Stimulated activated naive CD8-positive, alpha-beta T cell treated with anti-CD3 and anti-CD28 coated beads, Interleukin-15, amount 100 ng/mL, for 72 hours (primary cell): ENCODE measurements around the gene EHD4.

Experiments
- ATAC-seq: fragments of 150-1000 bp; cut with Tn5 transposase; 2 replicates; pipeline ENCODE4 v1.10.0; 2021; ENCODE audit warnings: mild to moderate bottlenecking, moderate library complexity
- DNase-seq, 2 donors: peaks; one replicate each; pipeline ENCODE4 v3.0.0; 2021 to 2022
- H3K27ac Mint-ChIP-seq, 2 donors: one replicate each; pipeline ENCODE4 v1.8.0; 2022; ENCODE audit warnings: mild to moderate bottlenecking in 2 of 2, mixed read lengths in 2 of 2, moderate library complexity in 2 of 2
- H3K27me3 Mint-ChIP-seq: one replicate; pipeline ENCODE4 v1.8.0; 2022; ENCODE audit warnings: mixed read lengths
- H3K4me1 Mint-ChIP-seq: one replicate; pipeline ENCODE4 v1.8.0; 2022; ENCODE audit warnings: mild to moderate bottlenecking, mixed read lengths
- H3K4me3 Mint-ChIP-seq, 2 donors: one replicate each; pipeline ENCODE4 v1.8.0; 2022; ENCODE audit warnings: mild to moderate bottlenecking in 2 of 2, mixed read lengths in 2 of 2, moderate library complexity in 1 of 2
- H3K9me3 Mint-ChIP-seq, 2 donors: one replicate each; pipeline ENCODE4 v1.8.0; 2022; ENCODE audit warnings: mixed read lengths in 2 of 2

The EHD4 gene

DNA sequence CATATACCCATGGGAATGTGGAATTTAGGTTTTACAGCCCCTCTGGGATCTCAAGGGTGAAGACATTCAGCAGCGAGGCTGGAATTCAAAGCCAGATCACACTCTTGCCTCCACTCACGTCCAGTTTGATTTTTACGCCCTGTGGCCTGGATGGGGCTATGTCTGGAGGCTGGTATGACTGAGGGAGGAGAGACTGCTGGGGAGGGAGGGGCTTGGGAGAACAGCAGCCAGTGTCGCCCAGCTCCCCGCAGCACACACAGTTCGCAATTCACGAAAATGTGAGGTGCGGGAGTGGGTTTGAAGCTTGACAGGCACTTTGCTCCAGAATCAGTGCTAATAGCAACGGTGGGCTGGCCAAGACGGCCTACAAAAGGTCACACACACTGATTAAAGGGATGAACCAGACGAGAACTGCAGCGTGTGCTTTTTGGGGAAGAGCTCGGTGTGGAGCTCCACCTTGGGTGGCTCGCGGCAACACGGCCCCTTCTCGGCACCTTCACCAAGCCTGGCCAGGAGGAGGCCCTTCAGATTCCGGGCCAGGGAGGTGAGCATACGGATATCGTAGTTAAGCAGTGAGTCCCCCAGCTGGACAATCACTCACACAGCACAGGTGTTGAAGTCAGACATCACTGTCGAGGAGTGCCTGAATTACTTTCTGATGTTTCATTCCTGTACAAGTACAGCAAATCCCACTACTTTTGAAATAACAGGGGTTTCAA, 16.4 kb downstream of the EHD4 start:
- no peak for DNase-seq
- Mint-ChIP-seq H3K4me3 (no peak overlapping the region), H3K27ac (no peak overlapping the region), H3K9me3 (no peaks in the 10 kb centered on the region), H3K4me1 (peaks cover 17% of the 10 kb centered on the region), H3K27me3 (no peaks in the 10 kb centered on the region)
- ATAC-seq, result no peak

DNA sequence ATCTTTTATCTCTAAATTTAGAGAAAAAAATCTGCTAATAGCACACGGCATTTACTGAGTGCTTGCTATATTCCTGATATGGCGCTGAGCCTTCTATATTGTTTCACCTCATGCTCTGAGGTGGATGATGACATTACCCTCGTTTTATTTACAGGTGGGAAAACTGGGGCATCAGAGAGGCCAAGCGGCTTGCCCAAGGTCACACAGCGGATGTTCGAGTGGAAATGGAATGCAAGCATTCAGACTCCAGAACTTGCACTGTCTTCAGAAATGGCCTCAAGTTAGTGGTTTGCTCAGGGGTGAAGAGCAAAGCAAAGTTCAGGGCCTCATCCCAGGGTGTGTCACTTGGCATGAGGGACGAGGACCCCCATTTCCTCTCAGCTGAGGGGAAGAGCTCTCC, 17.3 kb downstream of the EHD4 start:
- Mint-ChIP-seq H3K4me1 (peaks cover 17% of the 10 kb centered on the region), H3K27ac (no peak overlapping the region), H3K27me3 (no peaks in the 10 kb centered on the region), H3K4me3 (no peak overlapping the region), H3K9me3 (no peaks in the 10 kb centered on the region)
- DNase-seq, result no peak
- no peak for ATAC-seq

DNA sequence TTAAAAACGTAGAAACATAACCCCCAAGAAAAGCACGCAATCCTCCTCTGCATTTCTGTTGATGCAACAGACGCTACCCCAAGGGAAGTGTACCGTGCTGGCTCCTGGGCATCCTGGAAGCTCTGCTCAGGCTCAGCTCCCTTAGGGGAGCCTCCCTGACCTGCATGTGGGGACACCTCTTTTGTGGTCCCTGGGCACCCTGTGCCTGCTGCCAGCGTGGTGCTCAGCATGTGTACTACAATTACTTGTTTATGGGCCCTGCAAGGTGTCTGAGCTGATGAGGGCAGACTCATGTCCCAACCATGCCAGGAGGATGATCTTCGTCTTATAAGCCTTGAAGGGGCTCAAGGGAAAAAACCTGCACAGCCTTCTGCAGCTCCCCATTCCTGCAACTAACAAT, 18.3 kb downstream of the EHD4 start:
- H3K27ac Mint-ChIP-seq, result no peak overlapping the region
- H3K4me1 Mint-ChIP-seq, result peaks cover 17% of the 10 kb centered on the region
- no peaks in the 10 kb centered on the region for H3K27me3 Mint-ChIP-seq
- no peak overlapping the region for H3K4me3 Mint-ChIP-seq
- ATAC-seq (no peak), DNase-seq (no peak)
- no peaks in the 10 kb centered on the region for H3K9me3 Mint-ChIP-seq

DNA sequence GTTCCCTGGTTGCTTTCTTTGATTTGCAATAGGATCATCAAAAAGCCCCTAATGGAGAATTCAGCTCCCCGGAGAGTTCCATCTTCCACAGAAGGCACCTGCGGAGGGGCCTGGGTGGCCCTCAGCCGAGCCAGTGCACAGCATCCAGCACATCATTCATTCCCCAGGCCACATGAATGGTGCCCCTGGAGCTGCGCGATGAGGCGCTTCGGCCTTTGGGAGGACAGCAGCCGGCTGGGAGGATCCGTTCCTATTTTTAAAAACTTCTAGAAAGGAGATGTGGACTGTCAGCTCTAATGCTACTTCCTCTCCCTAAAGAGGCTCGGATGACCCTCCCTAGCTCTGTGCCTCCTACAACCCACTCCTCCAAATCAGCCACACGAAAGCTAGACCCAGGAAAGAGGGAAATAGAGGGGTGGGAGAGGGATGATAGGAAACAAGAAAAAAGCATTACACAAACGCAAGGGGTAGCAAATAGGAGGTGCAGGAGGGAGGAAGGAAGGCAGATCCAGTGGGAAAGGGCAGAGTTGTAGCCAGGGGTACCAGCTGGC, 20.3 kb downstream of the EHD4 start:
- H3K4me3 Mint-ChIP-seq, result no peak overlapping the region
- H3K27me3 Mint-ChIP-seq, result no peaks in the 10 kb centered on the region
- no peak for ATAC-seq
- no peaks in the 10 kb centered on the region for H3K9me3 Mint-ChIP-seq
- peaks cover 4% of the 10 kb centered on the region for H3K4me1 Mint-ChIP-seq
- peak overlapping the region in 1 of 2 donors; percentile 48 for H3K27ac Mint-ChIP-seq
- DNase-seq, result no peak

DNA sequence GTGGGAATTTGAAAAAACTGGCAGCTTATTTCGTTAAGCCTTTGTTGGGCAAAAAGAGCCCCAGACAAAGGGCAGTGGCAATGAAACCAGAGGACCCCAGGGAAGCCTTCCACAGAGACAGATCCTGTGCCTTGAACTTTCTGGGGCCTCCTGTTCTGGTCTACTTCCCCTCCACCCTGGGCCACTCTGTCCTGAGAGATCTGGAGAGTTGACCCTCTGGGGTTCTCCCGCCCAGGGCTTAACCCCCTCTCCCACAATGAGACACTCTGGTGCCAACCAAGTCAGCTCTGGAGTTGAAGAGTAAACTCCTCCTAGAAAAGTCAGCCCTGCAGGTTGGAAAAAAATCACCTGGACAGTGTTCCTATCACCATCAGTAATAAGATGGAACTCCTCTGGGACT, 20.8 kb downstream of the EHD4 start:
- no peaks in the 10 kb centered on the region for H3K27me3 Mint-ChIP-seq
- no peaks in the 10 kb centered on the region for H3K9me3 Mint-ChIP-seq
- peak overlapping the region in 1 of 2 donors; percentile 48 for H3K27ac Mint-ChIP-seq
- ATAC-seq, result no peak
- DNase-seq, result no peak
- no peaks in the 10 kb centered on the region for H3K4me1 Mint-ChIP-seq
- no peak overlapping the region for H3K4me3 Mint-ChIP-seq

DNA sequence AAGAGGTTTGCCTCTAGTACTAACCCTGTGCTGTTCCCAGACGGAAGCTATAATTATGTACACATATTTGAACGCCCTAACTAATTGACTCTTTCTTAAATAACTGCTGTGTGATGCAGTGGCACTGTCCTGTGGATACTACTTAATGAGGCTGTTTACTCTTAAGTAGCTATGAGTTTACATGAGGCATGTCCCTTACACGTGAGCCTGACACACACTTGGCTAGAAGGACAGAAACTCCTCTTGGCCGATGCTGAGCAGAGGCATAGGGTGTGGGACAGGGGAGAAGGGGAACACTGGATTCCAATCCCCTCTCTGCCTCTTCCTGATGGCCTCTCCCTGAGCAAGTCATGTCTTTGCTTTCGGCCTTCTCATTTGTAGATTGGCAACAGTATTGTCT, 21.9 kb downstream of the EHD4 start:
- H3K4me3 Mint-ChIP-seq, result no peak overlapping the region
- H3K27me3 Mint-ChIP-seq, result no peaks in the 10 kb centered on the region
- no peak for DNase-seq
- no peaks in the 10 kb centered on the region for H3K4me1 Mint-ChIP-seq
- no peaks in the 10 kb centered on the region for H3K9me3 Mint-ChIP-seq
- peak overlapping the region in 1 of 2 donors; percentile 57 for H3K27ac Mint-ChIP-seq
- no peak for ATAC-seq

DNA sequence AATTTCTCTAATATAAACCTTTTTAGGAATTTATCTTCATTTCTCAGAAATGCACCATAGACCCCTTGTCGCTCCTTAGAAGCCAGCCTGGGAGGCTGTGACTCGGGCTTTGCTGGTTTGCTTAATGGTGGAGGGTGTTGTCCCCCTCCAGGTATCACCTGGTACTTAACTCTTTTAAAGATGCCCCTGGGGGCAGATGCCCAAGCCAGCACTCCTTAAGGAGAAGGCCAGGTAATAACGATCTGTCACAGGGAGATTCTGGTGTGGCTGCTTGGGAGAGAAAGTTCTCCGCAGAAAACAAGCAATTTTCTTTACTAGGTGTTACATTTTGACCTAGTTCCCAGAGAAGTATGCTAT, 22.3 kb downstream of the EHD4 start:
- Mint-ChIP-seq H3K27me3 (no peaks in the 10 kb centered on the region), H3K27ac (no peak overlapping the region), H3K9me3 (no peaks in the 10 kb centered on the region), H3K4me1 (no peaks in the 10 kb centered on the region), H3K4me3 (no peak overlapping the region)
- DNase-seq, result no peak
- no peak for ATAC-seq

DNA sequence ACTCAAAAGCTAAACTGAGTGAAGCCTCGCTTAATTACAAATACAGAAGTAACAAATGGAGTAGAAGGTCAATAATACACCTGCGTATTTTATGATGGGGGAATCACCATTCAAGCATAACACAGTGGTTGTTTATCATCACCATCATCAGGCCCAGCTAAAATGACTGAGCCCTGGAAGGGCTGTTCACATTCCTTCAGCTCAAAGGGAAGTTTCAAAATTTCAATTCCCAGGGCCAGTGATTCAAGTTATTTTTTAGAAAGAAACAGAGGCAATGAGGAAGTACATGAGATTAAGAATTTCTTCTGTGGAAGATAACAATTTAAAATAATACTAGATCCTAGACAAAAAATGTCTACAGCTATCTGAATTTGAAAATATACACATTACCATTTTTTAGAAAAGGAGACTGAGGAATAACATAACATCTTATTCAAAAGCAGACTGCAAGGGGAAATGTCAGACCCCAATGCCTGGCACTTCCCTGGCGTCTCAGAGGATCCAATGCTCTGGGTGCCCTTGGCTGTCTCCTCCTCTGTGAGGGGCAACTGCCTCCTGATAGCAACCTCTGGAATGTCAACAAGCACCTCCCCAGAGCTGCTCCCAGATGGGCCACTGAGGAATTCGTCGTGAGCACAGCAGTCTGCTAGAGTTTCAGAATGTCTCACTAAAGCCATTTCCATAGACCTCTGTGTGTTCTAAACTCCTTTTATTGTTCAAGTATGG, 22.8 kb downstream of the EHD4 start:
- no peak overlapping the region for H3K27ac Mint-ChIP-seq

DNA sequence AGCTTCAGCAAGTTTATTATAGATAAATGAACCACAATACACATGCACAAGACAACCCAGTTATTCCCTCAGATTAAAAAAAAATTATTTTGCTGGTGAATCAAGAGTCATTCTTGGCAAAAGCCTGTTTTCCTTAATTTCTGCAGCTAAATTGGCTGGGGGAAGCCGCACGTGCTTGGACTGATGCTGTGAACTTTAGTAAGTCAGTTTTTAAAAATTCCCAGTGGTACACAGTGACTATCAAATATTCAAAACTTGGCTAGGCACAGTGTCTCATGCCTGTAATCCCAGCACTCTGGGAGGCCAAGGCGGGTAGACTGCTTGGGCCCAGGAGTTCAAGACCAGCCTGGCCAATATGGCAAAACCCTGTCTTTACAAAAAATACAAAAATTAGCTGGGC, 23.9 kb downstream of the EHD4 start:
- no peaks in the 10 kb centered on the region for H3K9me3 Mint-ChIP-seq
- no peak overlapping the region for H3K4me3 Mint-ChIP-seq
- DNase-seq, result no peak
- H3K4me1 Mint-ChIP-seq, result no peaks in the 10 kb centered on the region
- no peak overlapping the region for H3K27ac Mint-ChIP-seq
- ATAC-seq, result no peak
- no peaks in the 10 kb centered on the region for H3K27me3 Mint-ChIP-seq

More for the DNA sequence above, 22.8 kb downstream of the EHD4 start:
- Mint-ChIP-seq H3K4me1 (no peaks in the 10 kb centered on the region), H3K9me3 (no peaks in the 10 kb centered on the region), H3K27me3 (no peaks in the 10 kb centered on the region), H3K4me3 (no peak overlapping the region)
- DNase-seq (no peak), ATAC-seq (no peak)

DNA sequence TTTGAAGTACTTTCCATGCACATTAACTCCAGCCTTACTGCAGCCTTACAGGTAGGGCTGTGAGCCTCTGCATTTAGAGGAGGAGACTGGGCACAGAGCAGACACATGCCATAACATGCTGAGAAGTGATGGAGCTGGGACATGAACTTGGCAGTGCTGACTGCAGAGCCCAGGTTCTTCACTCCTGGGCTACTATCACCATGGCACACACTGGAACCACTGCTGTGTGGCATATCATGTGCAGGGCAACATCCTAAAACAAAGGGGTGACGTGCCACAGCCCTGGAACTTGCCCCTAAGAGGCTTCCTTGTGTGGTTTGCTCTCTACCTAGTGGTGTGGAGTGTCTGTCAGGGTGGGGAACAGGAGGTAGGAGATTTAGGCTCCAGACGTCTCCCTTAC, 25.4 kb downstream of the EHD4 start:
- Mint-ChIP-seq H3K4me3 (no peak overlapping the region), H3K27me3 (no peaks in the 10 kb centered on the region), H3K4me1 (no peaks in the 10 kb centered on the region), H3K27ac (no peak overlapping the region), H3K9me3 (no peaks in the 10 kb centered on the region)
- ATAC-seq, result no peak
- no peak for DNase-seq

DNA sequence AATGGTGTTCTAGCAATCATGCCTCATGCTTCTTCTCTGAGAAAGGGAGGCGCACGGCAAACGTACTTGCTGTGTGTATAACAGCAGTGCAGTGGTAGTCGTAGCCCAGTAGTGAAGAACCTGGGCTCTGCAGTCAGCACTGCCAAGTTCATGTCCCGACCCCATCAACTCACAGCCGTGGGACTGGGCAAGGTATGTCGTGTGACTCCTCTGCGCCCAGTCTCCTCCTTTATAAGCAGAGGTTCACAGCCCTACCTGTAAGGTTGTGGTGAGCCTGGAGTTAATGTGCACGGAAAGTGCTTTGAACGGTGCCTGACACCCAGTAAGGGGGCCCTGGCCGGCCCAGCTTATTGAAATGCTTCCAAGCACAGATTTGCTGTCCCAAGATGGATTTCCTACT, 26.6 kb downstream of the EHD4 start:
- Mint-ChIP-seq H3K27ac (no peak overlapping the region), H3K9me3 (no peaks in the 10 kb centered on the region), H3K4me3 (no peak overlapping the region), H3K27me3 (no peaks in the 10 kb centered on the region), H3K4me1 (peaks cover 6% of the 10 kb centered on the region)
- no peak for DNase-seq
- ATAC-seq, result no peak

DNA sequence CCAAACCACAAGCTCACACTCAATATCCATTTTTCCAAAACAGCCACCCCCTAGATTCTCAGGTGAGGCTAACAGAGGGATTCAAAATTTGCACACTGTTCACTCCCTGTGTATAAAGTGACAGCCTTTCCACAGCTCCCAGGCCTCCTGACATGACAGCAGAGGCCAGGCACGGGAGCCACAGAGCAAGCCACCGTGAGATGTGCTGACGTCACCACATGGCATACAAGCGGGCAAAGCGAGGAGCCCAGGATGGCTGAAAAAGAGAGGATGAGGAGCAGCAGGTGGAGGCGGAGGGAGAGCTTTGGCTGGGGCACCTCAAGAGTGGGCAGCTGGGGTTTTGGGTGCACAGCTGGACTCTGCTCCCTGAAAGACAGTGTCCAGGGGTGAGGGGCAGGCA, 27.1 kb downstream of the EHD4 start:
- ATAC-seq (no peak), DNase-seq (no peak)
- Mint-ChIP-seq H3K4me1 (peaks cover 11% of the 10 kb centered on the region), H3K27me3 (no peaks in the 10 kb centered on the region), H3K27ac (peak overlapping the region in 1 of 2 donors; percentile 65), H3K4me3 (no peak overlapping the region), H3K9me3 (no peaks in the 10 kb centered on the region)

DNA sequence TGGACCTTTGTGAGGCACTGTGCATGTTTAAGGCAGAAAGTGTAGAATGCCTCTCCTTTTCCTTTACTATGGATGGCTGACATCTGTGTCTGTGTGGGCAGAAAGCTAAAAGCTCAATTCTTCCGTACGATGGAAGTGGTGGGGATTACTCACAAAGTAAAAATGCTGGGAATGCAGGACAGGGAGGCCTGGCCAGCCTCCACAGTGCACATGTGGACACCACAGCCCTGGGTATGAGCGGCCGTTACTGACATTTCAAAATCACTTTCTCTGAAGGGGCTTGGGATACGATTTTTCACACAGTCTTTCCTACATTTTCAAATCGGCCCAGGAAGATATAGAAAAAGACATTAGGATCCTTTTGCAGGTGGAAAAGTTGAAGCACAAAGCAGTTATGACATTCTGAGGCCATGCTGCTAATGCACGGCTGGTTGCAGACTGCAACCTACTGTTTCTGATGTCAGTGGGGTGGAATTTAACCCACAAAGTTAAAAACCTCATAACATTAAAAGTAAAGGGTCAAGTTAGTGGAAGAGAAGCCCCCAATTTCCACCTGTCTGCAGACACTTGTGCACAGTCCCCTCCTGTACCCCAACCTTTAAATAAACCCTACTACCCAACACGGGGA, 27.9 kb downstream of the EHD4 start:
- Mint-ChIP-seq H3K27ac (peak overlapping the region in 1 of 2 donors; percentile 54), H3K4me3 (no peak overlapping the region), H3K27me3 (no peaks in the 10 kb centered on the region), H3K4me1 (peaks cover 15% of the 10 kb centered on the region), H3K9me3 (no peaks in the 10 kb centered on the region)
- no peak for DNase-seq
- no peak for ATAC-seq

DNA sequence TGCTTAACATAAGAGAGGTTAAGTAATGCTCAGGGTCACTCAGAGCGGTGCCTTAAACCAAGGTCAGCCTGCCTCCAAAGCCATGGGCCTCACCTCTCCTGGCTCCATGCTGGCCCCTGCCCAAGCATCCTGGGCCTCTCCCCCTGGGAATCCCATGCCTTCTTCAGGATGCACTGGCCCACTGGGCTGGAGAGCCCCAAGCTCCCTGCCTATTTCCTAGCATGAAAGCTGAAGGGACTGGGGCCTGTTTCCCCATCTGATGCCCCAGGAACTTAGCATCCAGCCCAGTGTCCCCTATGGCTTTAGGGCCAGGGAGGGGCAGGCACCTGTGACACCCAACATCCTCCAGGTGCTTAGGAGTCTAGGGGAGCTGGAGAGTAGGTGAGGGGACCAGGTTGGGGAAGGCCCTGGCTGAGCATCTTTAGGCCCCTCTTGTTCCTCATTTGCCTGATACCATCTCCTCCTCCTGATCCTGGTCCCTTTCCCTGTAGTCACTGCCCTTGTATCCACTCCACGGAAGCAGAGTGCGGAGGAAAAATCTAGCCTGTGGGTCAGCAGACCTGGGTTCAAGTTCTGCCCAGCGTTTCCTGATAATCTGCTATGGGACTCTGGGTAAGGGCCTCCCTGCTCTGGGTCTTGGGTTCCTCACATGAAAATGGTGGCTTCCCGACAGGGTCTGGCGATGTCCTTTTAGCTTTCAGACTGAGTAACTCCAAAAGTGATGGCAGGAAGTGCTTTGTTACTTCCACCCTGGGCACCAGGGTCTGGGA, 28.6 kb downstream of the EHD4 start:
- Mint-ChIP-seq H3K4me3 (no peak overlapping the region), H3K4me1 (peaks cover 15% of the 10 kb centered on the region), H3K9me3 (no peaks in the 10 kb centered on the region), H3K27ac (peak overlapping the region; percentile 34 to 77), H3K27me3 (no peaks in the 10 kb centered on the region)
- no peak for DNase-seq
- no peak for ATAC-seq

DNA sequence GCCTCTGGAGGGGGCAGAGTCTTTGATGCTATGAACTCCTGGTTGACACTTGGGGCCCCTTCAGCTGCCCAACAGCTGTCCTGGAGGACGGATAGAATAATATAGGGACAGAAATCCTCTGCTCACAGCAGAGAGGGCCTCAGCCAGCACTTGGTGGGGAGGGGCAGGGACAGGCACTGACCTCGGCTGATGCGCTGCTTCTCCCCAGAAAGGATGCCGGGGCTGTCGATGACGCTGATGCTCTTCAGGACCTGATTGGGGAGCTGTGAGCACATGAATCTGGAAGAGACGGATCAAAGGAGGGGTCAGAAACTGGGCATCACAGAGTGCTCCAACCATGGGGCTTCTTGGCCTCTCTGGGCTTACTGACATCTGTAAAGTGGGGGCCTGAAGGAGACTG, 29.5 kb downstream of the EHD4 start:
- no peak for ATAC-seq

More for the DNA sequence above, 29.5 kb downstream of the EHD4 start:
- DNase-seq, result no peak
- no peaks in the 10 kb centered on the region for H3K27me3 Mint-ChIP-seq
- H3K4me3 Mint-ChIP-seq, result no peak overlapping the region
- no peaks in the 10 kb centered on the region for H3K9me3 Mint-ChIP-seq
- H3K27ac Mint-ChIP-seq, result peak overlapping the region in 1 of 2 donors; percentile 73
- peaks cover 18% of the 10 kb centered on the region for H3K4me1 Mint-ChIP-seq
